Effector memory CD4-positive, alpha-beta T cell (primary cell): ENCODE data around the gene BACE1.

Experiments
- DNase-seq, 3 donors: peaks; one replicate each; pipeline ENCODE4 v3.0.0-alpha.2; 2020
- H3K27ac ChIP-seq: 2 replicates; pipeline ENCODE4 v1.7.0; 2013; ENCODE audit warnings: mild to moderate bottlenecking, low read length, moderate library complexity; ENCODE audit not compliant: insufficient read depth, poor library complexity, severe bottlenecking
- H3K27me3 ChIP-seq: replicated peaks from 2 replicates; pipeline ENCODE4 v1.7.0; 2013; ENCODE audit warnings: mild to moderate bottlenecking, low read length; ENCODE audit not compliant: insufficient read depth, control insufficient read depth, poor library complexity, severe bottlenecking
- H3K36me3 ChIP-seq: 2 replicates; pipeline ENCODE4 v1.7.0; 2013; ENCODE audit warnings: mild to moderate bottlenecking, low read length, moderate library complexity; ENCODE audit not compliant: control insufficient read depth, insufficient read depth
- H3K4me1 ChIP-seq: 2 replicates; pipeline ENCODE4 v1.7.0; 2013; ENCODE audit warnings: low read length, mild to moderate bottlenecking; ENCODE audit not compliant: control insufficient read depth, insufficient read depth, poor library complexity, severe bottlenecking
- H3K4me3 ChIP-seq: 2 replicates; pipeline ENCODE4 v1.7.0; 2013; ENCODE audit warnings: low read length, low read depth, mild to moderate bottlenecking; ENCODE audit not compliant: insufficient read depth, poor library complexity, severe bottlenecking
- H3K9me3 ChIP-seq: 2 replicates; pipeline ENCODE4 v1.7.0; 2013; ENCODE audit warnings: mild to moderate bottlenecking, low read length, moderate library complexity; ENCODE audit not compliant: control insufficient read depth

Gene BACE1

DNA sequence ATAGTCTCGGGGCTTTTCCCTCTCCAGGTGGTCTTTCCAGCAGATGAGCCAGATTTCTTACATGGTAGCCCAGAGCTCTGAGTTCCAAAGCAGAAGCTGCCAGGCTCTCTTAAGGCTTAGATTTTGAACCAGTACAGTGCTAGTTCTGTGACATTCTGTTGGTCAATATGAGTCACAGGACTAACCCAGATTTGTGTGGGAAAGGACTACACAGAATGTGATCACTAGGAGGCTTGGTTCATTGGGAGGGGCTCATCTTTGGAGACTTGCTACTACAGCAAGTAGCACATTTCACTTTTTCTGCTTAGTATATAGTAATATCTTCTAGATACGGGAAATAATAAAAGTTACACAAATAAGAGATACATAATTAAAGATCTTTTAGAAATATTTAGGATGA lies 59.5 kb downstream of the BACE1 start:
- DNase-seq: no peak
- Histone ChIP-seq H3K36me3 (no peaks in the 10 kb centered on the region), H3K4me3 (no peak overlapping the region), H3K27ac (no peak overlapping the region), H3K27me3 (no peaks in the 10 kb centered on the region), H3K9me3 (no peaks in the 10 kb centered on the region), H3K4me1 (no peaks in the 10 kb centered on the region)

DNA sequence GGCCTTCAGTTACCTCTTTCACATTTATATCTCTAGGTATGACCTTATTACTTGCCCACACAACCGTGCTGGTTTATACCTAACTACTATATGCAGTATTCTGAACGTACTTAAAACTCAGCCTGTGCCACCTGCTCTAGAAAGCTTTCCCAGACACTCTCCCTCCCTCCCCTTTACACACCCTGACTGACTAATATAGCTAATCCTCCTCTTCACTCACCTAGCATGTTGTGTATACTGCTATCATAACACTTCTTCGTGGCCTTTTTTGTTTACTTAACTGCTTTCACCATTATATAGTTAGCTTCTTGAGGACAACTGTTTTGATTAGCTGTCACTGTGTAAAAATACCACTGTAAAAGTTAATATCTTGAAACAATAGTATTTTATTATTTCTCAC lies 60.1 kb downstream of the BACE1 start:
- H3K4me1 ChIP-seq: no peaks in the 10 kb centered on the region
- no peaks in the 10 kb centered on the region for H3K36me3 ChIP-seq
- no peak overlapping the region for H3K4me3 ChIP-seq
- H3K27ac ChIP-seq: no peak overlapping the region
- H3K9me3 ChIP-seq: no peaks in the 10 kb centered on the region
- H3K27me3 ChIP-seq: no peaks in the 10 kb centered on the region
- DNase-seq: no peak

DNA sequence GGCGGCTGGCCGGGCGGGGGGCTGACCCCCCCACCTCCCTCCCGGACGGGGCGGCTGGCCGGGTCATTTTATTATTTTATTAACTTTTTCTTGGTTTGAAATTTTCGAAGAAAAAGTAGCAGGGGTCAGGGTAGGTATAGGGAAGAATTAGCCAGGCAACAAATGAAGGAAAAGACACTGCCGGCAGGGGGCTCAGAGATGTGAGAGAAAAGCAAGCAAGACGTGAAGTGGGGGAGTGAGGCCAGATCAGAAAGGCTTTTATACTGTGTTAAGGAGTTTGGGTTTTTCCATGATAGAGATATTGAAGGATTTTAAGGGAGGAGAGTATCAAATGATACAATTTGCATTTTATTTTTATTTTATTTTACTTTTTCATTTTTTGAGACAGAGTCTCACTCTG lies 64.5 kb downstream of the BACE1 start:
- Histone ChIP-seq H3K4me1 (no peaks in the 10 kb centered on the region), H3K36me3 (peaks cover 14% of the 10 kb centered on the region), H3K27ac (no peak overlapping the region), H3K9me3 (no peaks in the 10 kb centered on the region), H3K27me3 (no peaks in the 10 kb centered on the region), H3K4me3 (no peak overlapping the region)
- DNase-seq: no peak

GRCh38 chr11:117249571-117249970 lies 66.5 kb downstream of the BACE1 start:
- Histone ChIP-seq H3K9me3 (no peaks in the 10 kb centered on the region), H3K4me1 (no peaks in the 10 kb centered on the region), H3K36me3 (peaks cover 24% of the 10 kb centered on the region), H3K27me3 (no peaks in the 10 kb centered on the region), H3K4me3 (no peak overlapping the region), H3K27ac (no peak overlapping the region)
- DNase-seq: no peak

DNA sequence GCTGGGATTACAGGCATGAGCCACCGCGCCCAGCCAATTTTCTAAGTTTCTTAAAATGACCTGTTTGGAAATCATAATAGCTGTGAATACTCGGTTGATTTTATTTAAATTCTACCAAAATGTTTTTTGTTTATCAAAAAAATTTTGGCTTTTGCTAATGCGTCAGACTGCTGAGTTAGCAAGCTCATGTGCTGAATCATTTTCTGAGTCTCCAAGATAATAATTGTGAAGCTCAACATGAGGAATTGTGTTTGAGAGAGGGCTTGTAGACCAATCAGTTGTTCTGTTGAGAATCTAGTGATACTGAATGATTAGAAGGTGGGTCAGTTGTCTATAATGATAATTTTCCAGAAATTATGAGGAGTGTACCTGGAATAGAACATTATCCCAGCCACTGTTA lies 67.7 kb downstream of the BACE1 start:
- Histone ChIP-seq H3K4me3 (no peak overlapping the region), H3K9me3 (no peaks in the 10 kb centered on the region), H3K4me1 (no peaks in the 10 kb centered on the region), H3K27me3 (no peaks in the 10 kb centered on the region), H3K36me3 (peaks cover 24% of the 10 kb centered on the region), H3K27ac (no peak overlapping the region)
- DNase-seq: no peak

GRCh38 chr11:117239295-117239694 lies 76.8 kb downstream of the BACE1 start:
- H3K27me3 ChIP-seq: no peaks in the 10 kb centered on the region
- H3K27ac ChIP-seq: no peak overlapping the region
- DNase-seq: no peak
- H3K36me3 ChIP-seq: peaks cover 8% of the 10 kb centered on the region
- no peaks in the 10 kb centered on the region for H3K9me3 ChIP-seq
- H3K4me1 ChIP-seq: no peaks in the 10 kb centered on the region
- no peak overlapping the region for H3K4me3 ChIP-seq

- Histone ChIP-seq H3K4me1 (peaks cover under 1% of the 10 kb centered on the region), H3K36me3 (peaks cover 8% of the 10 kb centered on the region), H3K9me3 (no peaks in the 10 kb centered on the region), H3K4me3 (no peak overlapping the region), H3K27ac (no peak overlapping the region), H3K27me3 (no peaks in the 10 kb centered on the region)
- DNase-seq: no peak
Measured at GRCh38 chr11:117238221-117238620, 77.8 kb downstream of the BACE1 start.
